ENCODE measurements around the gene CPSF3. TPM values are rescaled to one million over a fixed set of nuclear protein-coding genes. Genes with fewer than 3 reads are reported as not detected.

CPSF3 gene
- total RNA-seq = 54.7 and 56.2 TPM in 2 replicates

DNA sequence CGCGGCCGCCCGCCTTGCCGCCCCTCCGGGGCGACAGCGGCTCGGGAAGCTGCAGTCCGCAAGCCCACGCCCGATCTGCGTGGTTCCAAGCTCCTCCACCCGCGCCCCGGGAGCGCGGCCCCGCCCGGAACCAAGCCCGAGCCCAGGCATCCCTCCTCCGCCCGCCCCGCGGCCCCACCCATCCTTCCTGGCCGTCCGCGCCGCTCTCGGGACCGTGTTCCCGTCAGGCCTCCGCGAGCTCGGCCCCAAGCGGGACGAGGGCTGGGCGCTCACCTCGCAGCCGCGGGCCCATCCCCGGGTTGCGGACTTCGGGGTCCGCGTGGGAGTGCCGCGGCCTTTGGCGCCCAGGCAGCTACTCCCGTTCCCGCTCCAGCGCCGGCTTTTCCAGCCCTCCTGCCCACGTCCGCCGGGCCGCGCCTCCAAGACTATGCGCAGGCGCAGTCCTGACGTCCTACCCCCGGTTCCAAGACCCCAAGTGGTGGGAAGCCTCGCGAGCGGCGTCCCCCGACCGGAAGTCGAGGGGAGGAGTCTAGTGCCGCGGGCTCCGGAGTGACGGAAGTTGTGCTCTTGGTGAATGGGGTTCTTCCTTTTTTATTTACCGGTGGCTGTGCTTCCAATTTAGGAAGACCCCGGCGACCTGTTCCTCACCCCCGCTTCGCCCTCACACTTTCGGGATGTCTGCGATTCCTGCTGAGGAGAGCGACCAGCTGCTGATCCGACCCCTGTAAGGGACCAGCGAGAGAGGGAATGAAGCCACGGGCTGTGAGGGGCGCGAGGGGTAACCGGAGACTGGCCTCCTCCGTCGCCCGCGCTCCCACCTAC is at the start of gene CPSF3, which contains the start of gene ITGB1BP1:
Gene CPSF3, plus strand, starts transcription at position 555 of the 822 bp plus-strand sequence. Its CDS starts 120 bp downstream, at position 675.
Gene ITGB1BP1, minus strand, starts transcription at position 429 of the 822 bp plus-strand sequence. CDS start 4,831 bp downstream, outside the sequence.
- intact Hi-C loops (cut with micrococcal nuclease) = loop anchor here (1.0 to 5.0 kb wide), 8 partner anchors 51 to 1025 kb away; partner anchors contain the start of genes ADAM17, ASAP2, GRHL1 and IAH1

- intact Hi-C loops (cut with micrococcal nuclease) = no loop called here
Measured at GRCh38 chr2:9374071-9374730, 49.3 kb upstream of the CPSF3 start.

- intact Hi-C loops (cut with micrococcal nuclease) = no loop called here
Measured at GRCh38 chr2:9375857-9376428, 47.5 kb upstream of the CPSF3 start.

DNA sequence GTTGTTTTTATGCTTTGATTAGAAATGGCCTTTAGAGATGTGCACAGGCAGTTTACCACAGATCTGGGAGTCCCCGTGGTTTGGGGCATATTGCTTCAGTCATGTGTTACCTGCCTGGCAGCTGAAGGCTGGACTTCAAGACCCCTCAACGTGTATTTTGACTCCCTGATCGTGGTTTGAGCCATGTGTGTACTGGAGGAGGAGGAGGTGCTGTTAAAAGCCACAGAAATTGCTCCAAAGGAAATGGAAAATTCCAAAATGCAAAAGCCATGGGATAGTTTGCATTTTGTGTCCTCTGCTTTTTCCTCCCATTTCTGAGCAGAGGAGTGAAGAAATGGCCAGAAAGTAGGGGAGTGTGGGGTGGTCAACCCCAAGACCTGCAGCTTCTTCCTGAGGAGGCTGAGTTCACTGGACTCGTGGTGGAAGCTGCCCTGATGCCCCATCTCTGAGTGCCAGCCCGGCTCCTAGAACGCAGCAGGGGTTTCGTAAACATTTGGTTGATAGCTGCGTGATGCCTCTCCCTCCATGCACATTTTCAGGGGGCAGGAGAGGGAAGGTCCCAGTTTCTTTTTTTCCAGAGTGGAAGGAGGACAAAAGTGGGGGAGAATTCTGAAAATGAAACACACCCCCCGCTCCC is 45.9 kb upstream of the CPSF3 start:
- intact Hi-C loops (cut with micrococcal nuclease) = no loop called here

DNA sequence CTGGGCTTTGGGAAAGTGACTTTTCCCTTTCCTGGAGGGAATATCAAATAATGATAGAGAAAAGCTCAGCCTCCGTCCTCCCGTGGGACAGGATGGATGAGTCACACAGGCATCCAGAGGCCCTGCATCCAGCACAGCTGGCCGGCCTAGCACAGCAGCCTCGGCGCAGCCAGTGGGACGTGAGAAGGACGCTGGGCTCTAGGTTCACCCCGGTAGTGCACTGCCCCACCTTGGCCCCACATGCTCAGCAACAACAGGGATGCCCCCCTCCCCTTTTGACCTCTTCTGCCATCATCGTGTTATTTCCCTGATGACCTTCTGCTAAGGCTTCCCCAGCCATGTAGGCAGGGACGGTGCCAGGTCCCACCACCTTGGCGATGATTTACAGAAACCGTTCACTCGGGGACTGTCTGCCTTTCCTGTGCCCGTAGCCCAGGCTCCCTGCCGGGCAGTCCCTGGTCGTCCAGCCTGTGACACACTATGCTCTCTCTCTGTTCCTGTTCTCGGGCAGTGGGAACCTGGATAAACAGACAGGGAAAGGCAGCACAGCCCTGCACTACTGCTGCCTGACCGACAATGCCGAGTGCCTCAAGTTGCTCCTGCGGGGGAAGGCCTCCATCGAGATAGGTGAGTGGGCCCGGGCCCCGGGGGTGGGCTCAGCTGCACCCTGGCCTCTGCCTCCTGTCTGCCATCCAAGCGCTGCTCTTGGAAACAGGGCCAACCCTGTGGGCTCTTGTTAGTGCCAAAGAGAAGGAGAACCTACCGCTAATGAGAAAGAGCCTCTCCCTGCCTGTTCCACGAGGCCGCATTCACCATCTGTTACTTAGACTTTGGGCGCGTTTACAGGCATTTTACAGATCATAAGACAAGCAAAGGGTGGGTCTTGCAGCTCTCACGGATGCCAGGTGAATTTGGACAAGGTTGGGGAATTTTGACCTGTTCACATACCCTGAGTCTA is 44.7 kb upstream of the CPSF3 start:
- intact Hi-C loops (cut with micrococcal nuclease) = no loop called here

DNA sequence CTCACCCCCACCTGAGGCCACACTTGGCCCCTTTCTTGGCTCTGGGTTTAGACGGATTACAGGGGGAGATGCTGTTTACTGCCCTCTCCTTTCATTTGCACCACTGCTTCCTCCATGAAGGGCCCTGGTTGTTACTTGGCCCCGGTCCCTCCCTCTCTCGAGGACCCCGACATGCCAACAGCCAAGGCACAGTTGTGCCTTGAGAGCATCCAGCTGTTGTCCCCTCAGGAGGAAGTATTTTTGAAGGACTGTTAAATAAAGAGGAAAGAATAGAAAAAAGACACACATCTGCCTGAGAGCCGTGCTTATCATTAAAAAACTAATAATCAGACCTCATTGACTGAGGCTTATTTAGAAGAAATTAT is 44.1 kb upstream of the CPSF3 start:
- intact Hi-C loops (cut with micrococcal nuclease) = no loop called here

- intact Hi-C loops (cut with micrococcal nuclease) = no loop called here
Measured at GRCh38 chr2:9380702-9381628, 42.5 kb upstream of the CPSF3 start.

- intact Hi-C loops (cut with micrococcal nuclease) = no loop called here
Measured at GRCh38 chr2:9382604-9383235, 40.7 kb upstream of the CPSF3 start.

GRCh38 chr2:9384521-9384920 is 38.9 kb upstream of the CPSF3 start:
- intact Hi-C loops (cut with micrococcal nuclease) = no loop called here

DNA sequence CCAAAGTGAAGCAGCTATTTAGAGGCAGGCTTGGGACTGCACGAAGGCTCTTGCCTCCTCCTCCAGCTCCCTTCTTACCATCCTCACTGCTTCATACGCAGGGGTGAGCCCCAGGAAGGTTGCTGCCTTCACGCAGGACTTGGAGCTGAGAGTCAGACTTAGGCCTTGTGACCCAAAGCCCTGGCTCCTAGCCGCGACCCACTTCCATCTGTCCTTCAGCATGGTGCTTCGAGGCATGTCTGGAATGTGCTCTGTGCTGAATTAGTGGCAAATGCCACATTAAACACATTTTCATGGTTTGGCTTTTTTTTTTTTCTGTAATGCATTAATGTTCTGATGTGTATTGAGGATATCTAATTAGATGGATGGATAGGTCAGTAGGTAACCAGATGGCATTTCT is 37.6 kb upstream of the CPSF3 start:
- intact Hi-C loops (cut with micrococcal nuclease) = no loop called here

GRCh38 chr2:9388199-9388681 is 35.2 kb upstream of the CPSF3 start:
- intact Hi-C loops (cut with micrococcal nuclease) = no loop called here

DNA sequence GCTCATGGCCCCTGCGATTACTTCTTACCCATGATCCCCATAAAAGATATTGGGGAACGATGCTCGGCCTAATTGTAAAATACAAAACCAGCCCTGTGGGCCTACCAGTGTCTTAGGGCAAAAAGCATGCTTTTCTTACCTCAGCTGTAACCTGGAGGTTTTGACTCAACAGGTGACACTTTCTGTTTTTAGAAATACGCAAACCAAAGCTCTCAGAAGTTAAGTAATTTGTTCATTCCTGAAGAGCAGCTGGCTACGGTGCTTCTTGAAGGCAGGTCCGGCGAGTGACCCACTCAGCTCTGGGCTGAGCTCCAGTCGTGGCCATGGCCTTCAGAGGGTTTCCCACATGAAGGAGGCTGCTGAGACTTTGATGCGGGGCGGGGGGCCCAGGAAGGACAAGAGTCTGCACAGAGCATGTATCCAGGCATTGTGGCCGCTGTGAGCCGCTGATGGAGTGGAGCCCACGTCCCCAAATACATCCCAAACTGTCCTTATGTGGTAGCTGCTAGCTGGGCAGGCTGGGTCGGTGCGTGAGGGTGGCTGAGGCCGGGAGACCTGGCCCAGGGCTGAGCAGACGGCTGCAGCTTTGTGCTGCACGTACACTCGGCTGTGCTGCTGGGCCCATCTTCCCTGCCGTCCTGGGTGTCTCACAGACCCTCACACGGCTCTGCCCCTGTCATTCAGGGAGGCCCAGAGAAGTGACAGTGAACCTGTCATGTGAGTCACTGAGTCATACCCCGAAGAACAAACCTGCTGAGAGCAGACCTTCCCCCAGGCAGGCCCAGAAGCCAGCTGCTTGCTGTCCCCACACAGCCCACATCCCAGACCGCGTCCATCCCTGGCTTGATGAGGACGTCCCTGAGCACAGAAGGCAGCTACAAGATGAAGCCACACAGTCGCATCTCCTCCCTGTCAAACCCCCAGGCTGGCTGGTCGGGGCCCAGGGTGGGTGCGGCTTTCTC is 34.2 kb upstream of the CPSF3 start:
- intact Hi-C loops (cut with micrococcal nuclease) = no loop called here

- intact Hi-C loops (cut with micrococcal nuclease) = no loop called here
Measured at GRCh38 chr2:9390151-9390850, 33.2 kb upstream of the CPSF3 start.

DNA sequence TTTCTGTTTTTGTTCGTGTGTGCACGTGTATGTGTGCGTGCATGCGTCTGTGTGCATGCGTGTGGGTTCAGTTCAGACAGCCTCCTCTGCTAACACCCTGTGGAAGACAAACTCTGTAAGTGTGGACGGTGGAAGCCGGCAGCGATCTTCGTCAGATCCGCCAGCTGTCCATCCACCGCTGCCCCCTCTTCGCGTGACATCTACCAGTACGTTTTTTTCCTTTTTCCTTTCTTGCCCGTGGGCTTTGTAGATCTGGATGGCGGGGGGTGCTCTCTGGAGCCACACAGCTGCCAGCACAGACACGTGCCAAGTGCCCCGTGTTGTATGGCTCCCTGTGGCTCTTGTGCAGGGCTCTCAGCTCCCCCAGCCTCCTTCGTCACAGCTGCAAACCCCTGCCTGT is 32.5 kb upstream of the CPSF3 start:
- intact Hi-C loops (cut with micrococcal nuclease) = no loop called here

DNA sequence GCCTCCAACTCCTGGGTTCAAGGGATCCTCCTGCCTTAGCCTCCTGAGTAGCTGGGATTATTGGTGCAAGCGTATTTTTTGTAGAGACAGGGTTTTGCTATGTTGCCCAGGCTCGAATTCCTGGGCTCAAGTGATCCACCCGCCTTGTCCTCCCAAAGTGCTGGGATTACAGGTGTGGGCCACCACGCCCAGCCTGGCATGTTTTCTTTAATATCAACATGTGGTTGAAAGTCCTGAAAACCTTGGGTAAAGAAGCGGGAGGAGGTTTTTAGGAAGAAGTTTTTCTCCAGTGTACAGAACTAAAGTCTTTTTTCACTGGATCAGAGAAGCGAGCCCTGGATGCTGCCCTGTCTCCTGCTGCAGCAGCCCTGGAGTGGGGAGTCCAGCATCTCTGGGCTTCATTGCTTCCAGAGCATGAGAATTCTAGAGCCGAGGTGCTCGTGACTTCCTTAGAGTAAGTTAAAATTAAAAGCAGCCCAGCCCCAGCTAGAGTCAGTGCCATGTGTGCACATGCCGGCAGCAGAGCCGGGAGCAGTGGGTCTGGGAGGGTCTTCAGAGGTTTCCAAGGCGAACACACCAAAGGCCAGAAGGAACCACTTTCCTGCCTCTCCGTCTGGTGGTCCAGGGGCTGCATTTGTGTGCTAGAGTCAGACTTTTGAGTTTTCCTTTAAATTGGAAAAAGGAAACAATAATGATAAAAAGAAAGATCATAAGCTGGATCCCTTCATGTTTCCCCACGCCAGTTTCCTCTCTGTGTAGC is 31.3 kb upstream of the CPSF3 start:
- intact Hi-C loops (cut with micrococcal nuclease) = no loop called here

All from T-helper 2 cell treated with Interferon-gamma antibody and Interleukin-4, amounts not matched to agents 100 ng/mL and 5 ng/mL, for 36 hours (primary cell).